RWPE2 (cell line): Measurements from ENCODE around the gene PRSS2.

Experiments
- ATAC-seq: fragments of 200-7000 bp; cut with Tn5 transposase; 3 replicates; pipeline ENCODE4 v1.9.1; 2021; ENCODE audit warnings: low read depth
- DNase-seq: peaks from one replicate; pipeline ENCODE4 v3.0.0-alpha.2; 2020; ENCODE audit warnings: low spot score
- H3K27ac ChIP-seq: fragments of 450-650 bp; 2 replicates; pipeline ENCODE4 v1.5.1; 2017; ENCODE audit warnings: mild to moderate bottlenecking; ENCODE audit not compliant: poor library complexity, severe bottlenecking
- H3K27me3 ChIP-seq: fragments of 250-450 bp; sonication (Bioruptor Pico); 2 replicates; pipeline ENCODE4 v1.5.1; 2021; ENCODE audit warnings: mild to moderate bottlenecking, moderate library complexity; ENCODE audit not compliant: insufficient read depth, poor library complexity, severe bottlenecking
- H3K36me3 ChIP-seq: fragments of 250-450 bp; sonication (Bioruptor Pico); 2 replicates; pipeline ENCODE4 v1.5.1; 2020; ENCODE audit warnings: low read depth, mild to moderate bottlenecking, moderate library complexity
- H3K4me1 ChIP-seq: fragments of 250-450 bp; sonication (Bioruptor Pico); 2 replicates; pipeline ENCODE4 v1.5.1; 2021; ENCODE audit warnings: mild to moderate bottlenecking, moderate library complexity; ENCODE audit not compliant: insufficient read depth, poor library complexity, severe bottlenecking
- H3K4me3 ChIP-seq: fragments of 250-450 bp; sonication (Bioruptor Pico); 2 replicates; pipeline ENCODE4 v1.5.1; 2021; ENCODE audit warnings: mild to moderate bottlenecking, moderate library complexity; ENCODE audit not compliant: severe bottlenecking
- H3K9me3 ChIP-seq: fragments of 250-450 bp; sonication (Bioruptor Pico); 2 replicates; pipeline ENCODE4 v1.5.1; 2021; ENCODE audit warnings: mild to moderate bottlenecking, moderate library complexity; ENCODE audit not compliant: severe bottlenecking
- TF ChIP-seq, protein P1 (sequence below): fragments of 450-650 bp; IDR thresholded peaks from one replicate; pipeline ENCODE4 v1.5.1; 2017; ENCODE audit warnings: mild to moderate bottlenecking, moderate library complexity; ENCODE audit not compliant: poor library complexity, severe bottlenecking

The PRSS2 gene

GRCh38 chr7:142813226-142813625 lies 42.5 kb downstream of the PRSS2 start:
- Histone ChIP-seq H3K36me3 (no peaks in the 10 kb centered on the region), H3K27ac (no peak overlapping the region), H3K27me3 (peaks cover 12% of the 10 kb centered on the region), H3K4me3 (no peak overlapping the region), H3K4me1 (no peaks in the 10 kb centered on the region), H3K9me3 (peaks cover 4% of the 10 kb centered on the region)
- DNase-seq (no peak), ATAC-seq (peak; percentile 92)
- TF ChIP-seq, protein P1, sequence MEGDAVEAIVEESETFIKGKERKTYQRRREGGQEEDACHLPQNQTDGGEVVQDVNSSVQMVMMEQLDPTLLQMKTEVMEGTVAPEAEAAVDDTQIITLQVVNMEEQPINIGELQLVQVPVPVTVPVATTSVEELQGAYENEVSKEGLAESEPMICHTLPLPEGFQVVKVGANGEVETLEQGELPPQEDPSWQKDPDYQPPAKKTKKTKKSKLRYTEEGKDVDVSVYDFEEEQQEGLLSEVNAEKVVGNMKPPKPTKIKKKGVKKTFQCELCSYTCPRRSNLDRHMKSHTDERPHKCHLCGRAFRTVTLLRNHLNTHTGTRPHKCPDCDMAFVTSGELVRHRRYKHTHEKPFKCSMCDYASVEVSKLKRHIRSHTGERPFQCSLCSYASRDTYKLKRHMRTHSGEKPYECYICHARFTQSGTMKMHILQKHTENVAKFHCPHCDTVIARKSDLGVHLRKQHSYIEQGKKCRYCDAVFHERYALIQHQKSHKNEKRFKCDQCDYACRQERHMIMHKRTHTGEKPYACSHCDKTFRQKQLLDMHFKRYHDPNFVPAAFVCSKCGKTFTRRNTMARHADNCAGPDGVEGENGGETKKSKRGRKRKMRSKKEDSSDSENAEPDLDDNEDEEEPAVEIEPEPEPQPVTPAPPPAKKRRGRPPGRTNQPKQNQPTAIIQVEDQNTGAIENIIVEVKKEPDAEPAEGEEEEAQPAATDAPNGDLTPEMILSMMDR: no peak

GRCh38 chr7:142813699-142814098 lies 42.9 kb downstream of the PRSS2 start:
- ATAC-seq: no peak

DNA sequence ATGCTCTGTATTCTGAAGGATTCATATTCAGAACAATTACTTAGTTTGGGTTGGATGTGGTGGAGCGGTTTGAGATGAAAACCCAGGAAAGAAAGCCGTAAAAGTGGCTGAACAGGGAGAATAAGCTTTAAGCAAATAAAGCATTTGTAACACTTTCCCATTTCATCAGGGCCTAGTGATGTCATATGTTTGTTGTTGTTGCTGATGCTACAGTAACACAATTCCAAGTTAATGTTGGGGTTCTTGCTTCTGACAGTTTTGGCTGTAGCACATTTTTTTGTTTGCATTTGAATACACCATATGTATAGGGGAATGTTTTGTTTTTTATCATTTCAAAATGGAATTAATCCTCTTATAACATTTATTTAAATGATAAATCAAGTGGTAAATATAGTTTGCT lies 43.7 kb downstream of the PRSS2 start:
- no peak overlapping the region for H3K4me3 ChIP-seq

More at GRCh38 chr7:142813699-142814098, 42.9 kb downstream of the PRSS2 start:
- Histone ChIP-seq H3K4me3 (no peak overlapping the region), H3K27me3 (peaks cover 13% of the 10 kb centered on the region), H3K27ac (no peak overlapping the region), H3K9me3 (no peaks in the 10 kb centered on the region), H3K36me3 (no peaks in the 10 kb centered on the region), H3K4me1 (no peaks in the 10 kb centered on the region)
- TF ChIP-seq, protein P1: no peak
- no peak for DNase-seq

GRCh38 chr7:142815134-142815533 lies 44.4 kb downstream of the PRSS2 start:
- TF ChIP-seq, protein P1: no peak
- Histone ChIP-seq H3K27me3 (peaks cover 25% of the 10 kb centered on the region), H3K9me3 (no peaks in the 10 kb centered on the region), H3K27ac (no peak overlapping the region), H3K4me1 (no peaks in the 10 kb centered on the region), H3K36me3 (no peaks in the 10 kb centered on the region), H3K4me3 (no peak overlapping the region)
- DNase-seq: no peak
- no peak for ATAC-seq

More for the DNA sequence above, 43.7 kb downstream of the PRSS2 start:
- Histone ChIP-seq H3K27ac (no peak overlapping the region), H3K4me1 (no peaks in the 10 kb centered on the region), H3K9me3 (no peaks in the 10 kb centered on the region), H3K36me3 (no peaks in the 10 kb centered on the region), H3K27me3 (peaks cover 18% of the 10 kb centered on the region)
- ATAC-seq (no peak), DNase-seq (no peak)
- TF ChIP-seq, protein P1: no peak

DNA sequence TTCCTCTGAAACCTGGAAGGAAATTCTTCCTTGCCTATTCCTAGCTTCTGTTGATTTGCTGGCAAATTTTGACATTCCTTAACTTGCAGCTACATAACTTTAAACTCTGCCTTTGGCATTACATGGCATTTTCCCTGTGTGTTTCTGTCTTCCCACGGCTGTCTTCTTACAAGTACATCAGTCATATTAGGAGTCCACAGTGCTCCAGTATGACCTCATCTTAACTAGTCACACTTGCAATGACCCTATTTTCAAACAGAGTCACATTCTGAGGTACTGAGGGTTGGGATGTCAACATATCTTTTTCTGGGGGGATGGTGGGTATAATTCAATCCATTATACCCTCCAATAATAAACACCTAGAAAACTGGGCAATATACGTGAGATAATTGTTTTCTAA lies 46.7 kb downstream of the PRSS2 start:
- DNase-seq: no peak
- no peak for ATAC-seq
- no peaks in the 10 kb centered on the region for H3K4me1 ChIP-seq
- H3K9me3 ChIP-seq: no peaks in the 10 kb centered on the region
- peaks cover 43% of the 10 kb centered on the region for H3K27me3 ChIP-seq
- TF ChIP-seq, protein P1: no peak
- no peak overlapping the region for H3K4me3 ChIP-seq
- no peaks in the 10 kb centered on the region for H3K36me3 ChIP-seq
- H3K27ac ChIP-seq: no peak overlapping the region
